Stimulated activated CD4-positive, alpha-beta T cell treated with anti-CD3 and anti-CD28 coated beads, Interleukin-2, amount 100 ng/mL, for 4 hours (primary cell): Measurements from ENCODE around the gene KRTAP5-8.
"Not testable (repeated sequence)": the region's sequence is repeated elsewhere in the genome, so short reads cannot be mapped to it uniquely, and the experiment has no call there.

Experiments used
- DNase-seq: peaks from one replicate; pipeline ENCODE4 v3.0.0-alpha.2; 2020; ENCODE audit warnings: low read depth

The KRTAP5-8 gene

GRCh38 chr11:71507102-71507501, 30.7 kb upstream of the KRTAP5-8 start:
- DNase-seq = no peak

- DNase-seq = no peak
These were observed 19.0 kb upstream of the KRTAP5-8 start for GRCh38 chr11:71518506-71519471.

- no peak for DNase-seq
These were observed 18.3 kb upstream of the KRTAP5-8 start for GRCh38 chr11:71519546-71519945.

GRCh38 chr11:71525188-71525937, 12.5 kb upstream of the KRTAP5-8 start:
- DNase-seq = no peak

- no peak for DNase-seq
These were observed 11.8 kb upstream of the KRTAP5-8 start for GRCh38 chr11:71525938-71526495.

- not testable (repeated sequence) for DNase-seq
These were observed 10.8 kb upstream of the KRTAP5-8 start, which contains the start of gene KRTAP5-7 for GRCh38 chr11:71526796-71527575. TSS of gene KRTAP5-7 (plus strand) at chr11:71527267. CDS start at chr11:71527301, 34 bp downstream.

GRCh38 chr11:71527576-71528210, 10.1 kb upstream of the KRTAP5-8 start:
- DNase-seq = no peak

GRCh38 chr11:71530602-71531001, 7.2 kb upstream of the KRTAP5-8 start:
- no peak for DNase-seq

- no peak for DNase-seq
These were observed 5.7 kb upstream of the KRTAP5-8 start for GRCh38 chr11:71532036-71532610.

- not testable (repeated sequence) for DNase-seq
These were observed 2.9 kb upstream of the KRTAP5-8 start for GRCh38 chr11:71534711-71535608.

GRCh38 chr11:71535825-71536224, 2.0 kb upstream of the KRTAP5-8 start:
- no peak for DNase-seq

- DNase-seq = no peak
These were observed 288 bp upstream of the KRTAP5-8 start for GRCh38 chr11:71537537-71537936.

- DNase-seq = no peak
These were observed 803 bp downstream of the KRTAP5-8 start for GRCh38 chr11:71538666-71538990.

GRCh38 chr11:71539017-71539416, 1.2 kb downstream of the KRTAP5-8 start:
- no peak for DNase-seq

- not testable (repeated sequence) for DNase-seq
These were observed 2.1 kb downstream of the KRTAP5-8 start for GRCh38 chr11:71539971-71540370.

GRCh38 chr11:71540521-71541304, 2.9 kb downstream of the KRTAP5-8 start:
- DNase-seq = not testable (repeated sequence)

- no peak for DNase-seq
These were observed 4.6 kb downstream of the KRTAP5-8 start for GRCh38 chr11:71542382-71542781.

GRCh38 chr11:71542879-71543777, 5.3 kb downstream of the KRTAP5-8 start:
- DNase-seq = no peak
